Fibroblast of skin of left quadriceps (primary cell): ENCODE results near the gene IKBIP.
"Not testable (repeated sequence)": the region's sequence is repeated elsewhere in the genome, so short reads cannot be mapped to it uniquely, and the experiment has no call there.

Source experiments
- DNase-seq, 2 experiments: peaks; one replicate each; pipeline ENCODE4 v3.0.0-alpha.2; 2013; ENCODE audit warnings: low read depth in 2 of 2

Gene IKBIP

DNA sequence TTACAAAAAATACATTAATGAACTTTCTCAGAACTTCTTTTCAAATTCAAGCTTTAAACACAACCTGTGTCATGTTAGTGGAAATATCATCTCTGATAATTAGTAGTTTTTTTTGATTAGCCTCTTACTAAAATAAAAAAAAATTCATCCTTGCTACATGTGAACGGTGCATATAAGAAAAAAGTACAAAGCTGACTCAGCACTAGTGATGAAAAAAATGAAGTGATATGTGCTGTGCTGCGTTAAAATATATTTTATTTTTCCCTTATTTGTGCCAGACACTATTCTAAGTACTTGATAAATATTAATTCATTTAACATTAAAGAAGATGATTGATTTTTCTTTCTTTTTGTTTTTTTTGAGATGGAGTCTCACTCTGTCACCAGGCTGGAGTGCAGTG lies 7.5 kb downstream of the IKBIP start:
- DNase-seq = no peak

DNA sequence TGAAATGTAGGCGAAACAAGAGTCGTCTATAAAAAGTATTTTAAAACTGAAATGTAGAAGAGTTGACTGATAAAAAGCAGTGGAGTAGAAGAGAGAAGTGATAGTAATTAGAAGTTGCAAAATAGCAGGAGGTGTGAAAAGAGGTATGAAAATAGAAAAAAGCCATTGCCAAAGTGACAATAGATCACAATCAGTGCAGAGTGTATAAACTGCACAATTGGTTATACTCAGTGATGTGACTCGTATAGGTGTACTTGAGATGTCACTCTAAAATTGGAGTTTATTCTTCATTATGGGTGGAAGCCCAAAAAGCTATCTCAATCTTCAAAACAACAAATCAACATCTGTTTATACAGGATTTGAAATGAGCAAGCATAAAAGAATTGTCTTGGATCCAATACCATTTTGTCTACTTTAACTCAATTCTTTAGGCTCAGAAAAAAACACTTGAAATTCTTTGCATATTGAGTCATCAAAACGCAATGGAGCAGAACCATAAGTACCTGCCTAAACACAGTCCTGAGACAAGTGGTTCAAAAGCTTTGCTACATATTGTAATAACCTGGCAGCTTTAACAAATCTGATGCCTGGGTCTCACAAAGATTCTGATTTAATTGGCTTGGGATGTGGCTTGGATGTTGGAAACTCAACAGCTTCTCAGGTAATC lies 8.8 kb downstream of the IKBIP start:
- DNase-seq = peak; percentile 31 to 40

- DNase-seq = peak; percentile 20 to 33
Measured at GRCh38 chr12:98618952-98619351, 25.6 kb downstream of the IKBIP start.

GRCh38 chr12:98612696-98613334 lies 31.8 kb downstream of the IKBIP start:
- DNase-seq = no peak

DNA sequence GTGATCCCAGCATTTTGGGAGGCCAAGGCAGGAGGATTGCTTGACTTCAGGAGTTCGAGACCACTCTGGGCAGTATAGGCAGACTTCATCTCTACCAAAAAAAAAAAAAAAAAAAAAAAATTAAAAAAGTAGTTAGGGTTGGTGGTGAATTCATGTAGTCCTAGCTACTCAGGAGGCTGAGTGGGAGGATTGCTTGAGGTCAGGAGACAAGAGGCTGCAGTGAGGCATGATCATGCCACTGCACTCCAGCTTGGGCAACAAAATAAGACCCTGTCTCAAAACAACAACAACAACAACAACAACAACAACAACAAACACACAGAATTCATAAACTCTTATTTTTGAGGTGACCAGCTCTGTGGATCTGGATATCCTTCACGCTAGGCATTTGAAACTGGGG lies 34.0 kb downstream of the IKBIP start:
- no peak for DNase-seq

DNA sequence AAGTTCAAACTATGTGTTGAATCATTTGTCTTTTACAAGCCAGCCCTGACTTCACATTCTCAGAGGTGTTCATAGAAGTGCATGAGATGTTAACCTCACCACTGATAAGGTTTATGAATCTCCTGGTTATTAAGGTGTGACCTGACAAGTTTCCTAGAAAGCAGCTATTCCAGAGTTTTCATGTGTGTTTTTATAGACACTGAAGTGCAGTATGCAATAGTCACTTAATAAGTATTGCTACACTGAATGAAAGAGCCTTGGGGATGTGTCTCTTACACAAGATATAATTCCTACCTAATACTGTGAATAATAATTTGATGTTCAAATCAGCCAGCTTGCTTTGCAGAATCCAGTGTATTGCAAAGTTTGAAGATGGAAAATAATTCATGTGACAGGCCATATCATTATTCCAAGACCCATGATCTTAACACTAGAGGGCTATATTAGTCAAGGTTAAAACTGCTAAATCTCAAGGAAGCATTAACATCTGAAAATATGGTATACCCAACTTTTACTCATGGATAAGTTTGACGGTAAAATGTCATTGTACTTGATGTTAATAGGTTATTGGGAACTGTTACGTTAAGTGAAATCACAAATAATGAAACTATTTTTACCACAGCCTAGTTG lies 38.1 kb downstream of the IKBIP start:
- DNase-seq = no peak

DNA sequence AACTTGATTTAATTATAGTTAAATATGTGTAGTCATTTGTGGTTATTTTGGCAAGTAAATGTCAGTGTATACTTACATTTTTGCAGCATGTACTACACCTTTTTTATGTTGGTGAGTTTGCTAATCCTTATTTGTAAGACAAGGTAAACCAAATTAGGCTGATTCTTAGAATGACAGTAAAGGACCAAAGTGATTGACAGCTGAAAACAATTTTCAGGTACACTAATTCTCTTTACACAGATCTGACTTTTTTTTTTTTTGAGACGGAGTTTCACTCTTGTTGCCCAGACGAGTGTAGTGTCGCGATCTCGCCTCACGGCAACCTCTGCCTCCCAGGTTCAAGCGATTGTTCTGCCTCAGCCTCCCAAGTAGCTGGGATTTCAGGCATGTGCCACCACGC lies 42.7 kb downstream of the IKBIP start:
- DNase-seq = no peak

DNA sequence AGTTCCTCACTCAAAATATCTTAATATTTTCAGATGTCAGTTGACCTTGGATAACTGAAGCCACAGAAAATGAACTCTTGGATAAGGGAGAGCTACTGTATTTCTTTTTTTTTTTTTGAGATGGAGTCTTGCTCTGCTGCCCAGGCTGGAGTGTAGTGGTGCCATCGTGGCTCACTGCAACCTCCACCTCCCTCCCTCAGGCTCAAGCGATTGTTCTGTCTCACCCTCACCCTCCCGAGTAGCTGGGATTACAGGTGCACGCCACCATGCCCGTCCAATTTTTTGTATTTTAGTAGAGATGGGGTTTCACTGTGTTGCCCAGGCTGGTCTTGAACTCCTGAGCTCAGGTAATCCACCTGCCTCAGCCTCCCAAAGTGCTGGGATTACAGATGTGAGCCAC lies 47.3 kb downstream of the IKBIP start:
- not testable (repeated sequence) for DNase-seq

DNA sequence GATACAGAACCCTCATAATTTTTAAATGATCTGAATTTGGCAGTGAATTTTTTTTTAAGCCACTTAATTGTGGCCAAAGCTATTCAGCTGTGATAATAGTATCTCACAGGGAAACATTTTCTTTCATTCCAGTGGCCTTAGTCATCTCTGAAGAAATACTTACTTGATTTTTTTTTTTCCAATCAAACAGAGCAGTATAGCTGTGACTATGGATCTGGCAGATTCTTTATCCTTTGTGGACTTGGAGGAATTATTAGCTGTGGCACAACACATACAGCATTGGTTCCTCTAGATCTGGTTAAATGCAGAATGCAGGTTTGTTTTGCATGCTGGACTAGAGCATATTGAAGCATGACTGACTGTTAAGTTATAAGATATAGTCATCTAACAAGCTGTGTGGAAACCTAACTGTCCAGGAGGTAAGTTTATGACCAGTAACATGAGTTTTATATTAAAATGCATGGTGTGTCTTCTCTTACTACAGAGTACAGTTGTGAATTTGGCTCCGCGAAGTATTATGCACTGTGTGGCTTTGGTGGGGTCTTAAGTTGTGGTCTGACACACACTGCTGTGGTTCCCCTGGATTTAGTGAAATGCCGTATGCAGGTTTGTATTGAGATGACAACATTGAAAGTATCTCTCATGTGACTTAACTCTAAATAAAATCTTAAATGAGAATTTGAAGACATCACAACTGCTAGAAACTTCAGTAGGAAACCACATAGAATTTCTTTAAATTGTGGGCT lies 49.2 kb downstream of the IKBIP start:
- peak; percentile 65 to 68 for DNase-seq

DNA sequence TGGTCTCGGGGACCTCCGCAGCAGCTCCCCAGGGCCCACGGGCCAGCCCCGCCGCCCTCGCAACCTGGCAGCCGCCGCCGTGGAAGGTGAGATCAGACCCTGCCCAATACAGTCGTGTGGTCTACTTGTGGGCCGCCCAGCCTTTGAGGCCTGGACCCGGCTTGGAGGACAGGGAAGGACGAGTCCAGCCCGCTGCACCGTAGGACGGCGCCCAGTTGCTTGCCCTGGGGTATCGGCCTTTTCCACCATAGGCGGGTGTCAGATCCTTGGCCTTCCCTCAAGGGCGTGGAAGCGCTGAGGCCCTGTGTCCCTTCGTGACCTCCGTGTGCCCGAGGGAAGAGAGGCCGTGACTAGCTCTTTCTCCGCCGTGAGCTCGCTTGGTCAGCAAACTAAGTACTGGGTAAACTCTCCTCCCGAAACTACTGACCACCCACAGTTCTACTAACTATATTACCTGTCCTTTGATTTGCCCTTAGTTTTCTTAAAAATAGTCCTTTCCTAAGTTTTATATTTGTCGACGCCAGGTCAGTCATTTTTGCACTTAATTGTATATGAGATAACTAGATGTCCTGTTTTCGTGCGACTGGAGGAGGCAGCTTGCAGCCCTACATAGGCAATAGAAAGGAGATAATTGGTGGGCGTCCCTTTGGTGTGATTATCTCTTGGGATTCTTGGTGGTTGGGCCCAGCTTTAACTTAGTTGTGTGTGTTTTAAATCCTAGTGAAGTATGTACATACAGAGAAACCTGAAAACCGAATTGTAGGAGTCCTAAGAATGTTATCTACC lies 50.3 kb downstream of the IKBIP start:
- DNase-seq = no peak

DNA sequence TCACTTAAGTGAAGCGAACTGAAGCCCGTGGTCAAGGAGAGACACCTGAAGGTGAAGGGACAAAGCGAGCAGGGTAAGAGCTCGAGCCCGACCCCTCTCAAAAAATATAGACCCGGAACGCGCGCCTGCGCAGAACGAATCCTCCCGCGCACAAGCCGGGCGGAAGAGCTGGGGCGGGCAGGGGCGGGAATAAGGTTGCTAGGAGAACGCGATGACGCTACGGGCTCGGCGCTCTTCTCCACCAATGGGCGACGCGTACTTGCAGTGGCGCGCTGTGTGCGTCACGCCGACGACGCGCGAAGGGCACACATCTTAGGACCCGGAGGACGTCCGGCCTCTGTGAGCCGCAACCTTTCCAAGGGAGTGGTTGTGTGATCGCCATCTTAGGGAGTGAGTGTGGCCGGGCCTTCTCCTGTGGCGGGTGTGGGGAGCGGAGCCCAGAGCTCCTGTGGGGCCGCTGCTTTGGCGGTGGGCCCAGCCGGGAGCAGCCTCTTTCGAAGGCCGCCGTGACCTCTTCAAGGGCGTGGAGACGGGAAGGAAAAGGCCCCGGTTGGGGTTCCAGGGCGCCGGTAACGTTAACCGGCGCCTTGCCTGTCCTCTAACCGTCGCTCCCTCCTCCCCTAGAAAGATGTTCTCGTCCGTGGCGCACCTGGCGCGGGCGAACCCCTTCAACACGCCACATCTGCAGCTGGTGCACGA lies 51.1 kb downstream of the IKBIP start, which contains the start of gene SLC25A3:
Gene SLC25A3, plus strand, starts transcription at position 336 of the 699 bp plus-strand sequence. Its CDS starts 293 bp downstream, at position 629.
- DNase-seq = peak; percentile 94 to 96

DNA sequence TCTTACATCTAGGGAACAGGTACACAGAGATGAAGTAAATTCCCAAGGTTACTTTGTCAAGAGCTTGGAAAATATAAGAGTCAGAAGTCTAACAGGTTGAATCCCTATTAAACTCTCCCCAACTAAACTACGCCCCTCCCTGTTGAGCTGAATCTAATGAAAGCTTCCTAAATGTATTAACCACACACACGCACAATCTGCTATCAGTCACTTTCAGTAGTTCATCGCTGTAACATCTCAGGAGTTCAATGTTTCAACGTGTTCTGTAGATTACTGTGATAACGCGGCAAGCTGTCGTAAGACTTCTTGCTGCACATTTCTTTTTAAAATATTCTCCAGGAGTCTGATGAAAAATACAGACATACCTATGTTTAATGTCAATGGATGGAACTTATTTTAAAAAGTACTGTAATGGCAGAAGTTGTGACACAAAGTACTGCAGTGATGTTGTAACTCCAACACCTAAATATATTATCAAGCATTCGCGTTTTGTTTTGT lies 51.7 kb downstream of the IKBIP start:
- DNase-seq = no peak

GRCh38 chr12:98591209-98591608 lies 53.4 kb downstream of the IKBIP start:
- DNase-seq = no peak

DNA sequence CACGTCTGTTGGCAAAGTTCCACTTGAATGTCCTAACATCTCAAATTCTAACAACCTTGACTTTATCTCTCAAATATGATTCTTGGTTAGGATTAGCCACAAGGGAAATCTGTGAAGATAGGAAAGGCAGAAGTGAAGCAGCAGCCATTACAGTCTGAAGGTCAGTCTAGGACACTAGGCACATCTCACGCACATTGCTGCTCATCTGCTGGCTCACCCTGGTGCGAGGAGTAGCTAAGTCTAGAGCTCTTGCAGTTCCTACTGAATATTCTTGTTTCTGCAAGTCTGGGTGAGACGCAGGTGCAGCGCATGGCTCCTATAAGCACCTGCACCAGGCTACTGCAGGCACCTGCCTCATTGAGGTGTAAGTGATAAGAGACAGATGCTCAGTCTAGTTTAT lies 57.5 kb downstream of the IKBIP start:
- no peak for DNase-seq

- no peak for DNase-seq
Measured at GRCh38 chr12:98582093-98582492, 62.5 kb downstream of the IKBIP start.

DNA sequence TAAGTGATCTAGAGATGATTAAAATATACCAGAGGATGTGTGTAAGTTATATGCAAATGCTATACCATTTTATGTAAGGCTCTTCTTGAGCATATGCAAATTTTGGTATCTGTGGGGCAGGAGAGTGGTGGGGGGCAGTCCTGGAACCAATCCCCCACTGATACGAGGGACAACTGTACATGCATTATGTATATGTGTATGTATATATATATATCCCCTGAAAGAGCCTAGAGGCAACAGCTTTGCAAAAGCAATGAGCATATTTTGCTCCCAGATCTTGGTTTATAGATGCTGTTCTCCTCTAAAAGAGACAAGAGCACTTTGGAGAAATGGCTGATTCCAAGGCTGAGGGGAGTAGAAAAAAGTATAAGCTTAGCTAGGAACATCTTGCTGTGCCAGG lies 63.5 kb downstream of the IKBIP start:
- DNase-seq = no peak

DNA sequence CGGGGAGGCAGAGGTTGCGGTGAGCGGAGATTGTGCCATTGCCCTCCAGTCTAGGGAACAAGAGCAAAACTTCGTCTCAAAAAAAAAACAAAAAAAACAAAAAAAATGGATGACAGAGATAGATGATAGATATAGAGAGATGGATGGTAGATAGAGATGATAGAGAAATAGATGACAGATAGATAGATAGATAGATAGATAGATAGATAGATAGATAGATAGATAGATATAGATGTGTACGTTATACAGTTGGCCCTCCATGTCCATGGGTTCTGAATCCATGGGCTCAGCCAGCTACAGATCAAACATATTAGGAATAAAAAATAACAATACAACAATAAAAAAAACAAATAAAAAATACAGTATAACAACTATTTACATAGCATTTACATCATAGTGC lies 63.9 kb downstream of the IKBIP start:
- no peak for DNase-seq

GRCh38 chr12:98579835-98580234 lies 64.8 kb downstream of the IKBIP start:
- DNase-seq = no peak

GRCh38 chr12:98579347-98579746 lies 65.2 kb downstream of the IKBIP start:
- no peak for DNase-seq

DNA sequence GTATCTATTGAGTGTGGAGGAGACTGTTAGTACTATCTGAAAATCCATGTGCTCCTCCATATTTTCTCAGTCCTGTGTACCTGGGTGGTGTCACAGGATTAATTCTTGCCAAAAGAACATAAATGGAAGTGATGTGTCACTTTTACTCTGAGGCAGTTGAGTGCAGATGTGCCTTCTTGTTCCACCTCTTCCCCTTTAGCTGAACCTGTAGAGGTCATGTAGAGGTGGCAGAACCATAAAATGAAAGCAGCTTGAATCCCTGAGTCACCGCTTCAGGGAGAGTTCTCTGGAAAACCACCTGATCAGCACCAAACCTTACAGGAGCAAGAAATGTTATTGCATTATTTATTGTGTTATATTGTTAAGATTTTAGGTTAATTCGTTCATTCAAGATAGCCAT lies 65.8 kb downstream of the IKBIP start:
- DNase-seq = no peak

DNA sequence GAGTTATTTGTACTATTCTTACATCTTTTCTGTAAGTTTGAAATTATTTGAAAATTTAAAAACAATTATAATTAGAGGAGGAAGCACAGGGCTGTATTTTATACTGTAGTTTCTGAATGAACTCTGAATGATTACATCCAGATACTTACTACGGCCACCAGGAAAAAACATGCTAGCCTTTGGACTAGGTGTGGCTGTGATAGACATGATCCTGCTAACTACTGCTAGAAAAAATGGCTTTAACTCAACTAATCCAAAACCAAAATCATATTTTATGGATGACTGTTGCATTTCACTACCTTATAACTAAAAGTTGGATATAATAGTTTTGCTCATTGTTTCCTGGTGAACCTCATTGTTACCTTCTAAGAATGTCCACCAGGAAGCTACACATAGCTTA lies 66.2 kb downstream of the IKBIP start:
- DNase-seq = no peak
